Thoracic aorta (tissue), 2 donors: ENCODE data around the gene SALL3. TPM values are rescaled to one million over a fixed set of nuclear protein-coding genes. Genes with fewer than 3 reads are reported as not detected.

Experiments used
- ATAC-seq: fragments of 150-250 bp; one replicate; pipeline ENCODE4 v1.8.0; 2017; ENCODE audit warnings: low read depth; ENCODE audit not compliant: insufficient number of reproducible peaks, low FRiP score
- DNase-seq: peaks from one replicate; pipeline ENCODE4 v3.0.0-alpha.2; 2020; ENCODE audit warnings: low spot score
- H3K27ac ChIP-seq, 2 donors: fragments of 200-600 bp; sonication (generic); 1 replicate in 1 of 2; 2 replicates in 1 of 2; pipeline ENCODE4 v1.5.1; 2016; ENCODE audit warnings: mild to moderate bottlenecking in 2 of 2, moderate library complexity in 2 of 2
- H3K27me3 ChIP-seq: fragments of 200-600 bp; sonication (generic); replicated peaks from 2 replicates; pipeline ENCODE4 v1.6.0; 2016; ENCODE audit warnings: mild to moderate bottlenecking; ENCODE audit not compliant: insufficient read depth
- H3K36me3 ChIP-seq: fragments of 200-600 bp; sonication (generic); one replicate; pipeline ENCODE4 v1.5.1; 2016
- H3K4me1 ChIP-seq, 2 donors: fragments of 200-600 bp; sonication (generic); 1 replicate in 1 of 2; 2 replicates in 1 of 2; pipeline versions ENCODE4 v1.5.1 to v1.6.0; 2016; ENCODE audit warnings: low read depth in 2 of 2, mild to moderate bottlenecking in 1 of 2; ENCODE audit not compliant: control insufficient read depth in 1 of 2
- H3K4me3 ChIP-seq: fragments of 200-600 bp; sonication (generic); 2 replicates; pipeline ENCODE4 v1.5.1; 2016; ENCODE audit warnings: mild to moderate bottlenecking
- H3K9me3 ChIP-seq: fragments of 200-600 bp; sonication (generic); 2 replicates; pipeline ENCODE4 v1.5.1; 2016
- total RNA-seq, 2 donors: library from RNA; depleted of rRNA; stranded (reverse); fragments of >200 nt; gene quantifications; one replicate each; pipeline versions ENCODE4 v1.1.0 to v1.2.3, GENCODE V29; 2016
- TF ChIP-seq, protein P1 (sequence below): fragments of 200-600 bp; sonication (generic); IDR thresholded peaks from one replicate; pipeline ENCODE4 v1.5.1; 2019; ENCODE audit warnings: antibody characterized with exemption

SALL3 gene
- total RNA-seq, 2 donors from 2014 or later = not detected

DNA sequence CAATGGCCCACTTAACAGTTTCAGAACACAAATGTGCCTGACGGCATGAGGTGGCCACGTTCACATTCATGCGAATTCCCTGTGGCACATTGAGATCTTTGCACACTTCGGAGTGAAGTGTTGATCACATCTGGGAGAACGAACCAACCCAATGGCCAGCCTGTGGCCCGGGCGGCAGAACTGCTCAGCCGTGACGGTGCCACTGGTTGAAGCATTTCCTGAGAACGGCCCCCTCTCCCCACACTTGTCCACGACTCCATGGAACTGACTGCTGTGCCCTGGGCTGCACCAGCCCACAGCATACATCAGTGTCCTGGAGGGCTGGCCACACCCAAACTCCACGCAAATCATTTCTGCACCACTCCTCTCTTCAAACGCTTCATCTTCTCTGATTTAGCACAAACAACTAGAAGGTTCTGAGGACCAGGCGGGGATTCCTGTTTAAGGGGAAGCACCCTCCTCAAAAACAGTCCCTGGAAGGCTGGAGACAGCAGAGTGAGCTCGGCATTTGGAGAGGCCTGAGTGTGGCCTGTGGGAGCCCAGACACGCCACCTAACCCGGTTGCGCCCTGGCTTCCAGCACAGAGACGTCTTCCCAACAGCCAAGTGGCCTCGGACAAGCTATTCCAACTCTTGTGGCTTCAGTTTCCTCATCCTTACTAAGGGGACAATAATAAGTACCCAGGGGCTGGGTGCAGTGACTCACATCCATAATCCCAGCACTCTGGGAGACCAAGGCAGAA lies 9.9 kb upstream of the SALL3 start:
- TF ChIP-seq, protein P1, sequence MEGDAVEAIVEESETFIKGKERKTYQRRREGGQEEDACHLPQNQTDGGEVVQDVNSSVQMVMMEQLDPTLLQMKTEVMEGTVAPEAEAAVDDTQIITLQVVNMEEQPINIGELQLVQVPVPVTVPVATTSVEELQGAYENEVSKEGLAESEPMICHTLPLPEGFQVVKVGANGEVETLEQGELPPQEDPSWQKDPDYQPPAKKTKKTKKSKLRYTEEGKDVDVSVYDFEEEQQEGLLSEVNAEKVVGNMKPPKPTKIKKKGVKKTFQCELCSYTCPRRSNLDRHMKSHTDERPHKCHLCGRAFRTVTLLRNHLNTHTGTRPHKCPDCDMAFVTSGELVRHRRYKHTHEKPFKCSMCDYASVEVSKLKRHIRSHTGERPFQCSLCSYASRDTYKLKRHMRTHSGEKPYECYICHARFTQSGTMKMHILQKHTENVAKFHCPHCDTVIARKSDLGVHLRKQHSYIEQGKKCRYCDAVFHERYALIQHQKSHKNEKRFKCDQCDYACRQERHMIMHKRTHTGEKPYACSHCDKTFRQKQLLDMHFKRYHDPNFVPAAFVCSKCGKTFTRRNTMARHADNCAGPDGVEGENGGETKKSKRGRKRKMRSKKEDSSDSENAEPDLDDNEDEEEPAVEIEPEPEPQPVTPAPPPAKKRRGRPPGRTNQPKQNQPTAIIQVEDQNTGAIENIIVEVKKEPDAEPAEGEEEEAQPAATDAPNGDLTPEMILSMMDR = no peak
- peaks cover 0 to 10% of the 10 kb centered on the region in 2 donors for H3K4me1 ChIP-seq
- ATAC-seq (no peak), DNase-seq (no peak)
- H3K27ac ChIP-seq = no peak overlapping the region
- H3K27me3 ChIP-seq = no peaks in the 10 kb centered on the region
- no peaks in the 10 kb centered on the region for H3K36me3 ChIP-seq
- H3K9me3 ChIP-seq = no peaks in the 10 kb centered on the region
- H3K4me3 ChIP-seq = no peak overlapping the region

DNA sequence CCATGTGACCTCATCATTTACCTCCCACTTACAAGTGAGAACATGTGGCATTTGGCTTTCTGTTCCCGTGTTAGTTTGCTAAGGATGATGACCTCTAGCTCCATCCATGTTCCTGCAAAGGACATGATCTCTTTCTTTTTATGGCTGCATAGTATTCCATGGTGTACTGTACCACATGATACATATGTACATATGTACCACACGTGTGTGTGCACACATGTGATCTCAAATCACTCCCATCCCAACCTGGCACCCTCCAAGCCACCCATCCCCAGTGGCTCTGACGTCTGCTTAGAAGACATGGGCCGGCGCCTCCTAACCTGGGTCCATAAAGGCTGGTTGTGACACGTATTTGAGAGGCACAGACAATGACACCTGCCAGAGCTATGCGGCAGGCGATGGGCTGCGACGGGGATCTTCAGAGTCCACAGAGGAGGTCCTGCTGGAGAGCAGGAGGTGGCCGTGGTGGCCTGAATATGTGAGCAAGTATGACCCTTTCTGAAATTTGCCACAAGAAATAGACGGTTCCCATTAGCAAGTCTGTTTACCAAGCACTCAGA lies 8.8 kb upstream of the SALL3 start:
- DNase-seq = no peak
- Histone ChIP-seq H3K4me1 (peaks cover 0 to 10% of the 10 kb centered on the region in 2 donors), H3K36me3 (no peaks in the 10 kb centered on the region), H3K27me3 (no peaks in the 10 kb centered on the region), H3K4me3 (no peak overlapping the region), H3K27ac (no peak overlapping the region), H3K9me3 (no peaks in the 10 kb centered on the region)
- ATAC-seq = no peak
- TF ChIP-seq, protein P1 = no peak

DNA sequence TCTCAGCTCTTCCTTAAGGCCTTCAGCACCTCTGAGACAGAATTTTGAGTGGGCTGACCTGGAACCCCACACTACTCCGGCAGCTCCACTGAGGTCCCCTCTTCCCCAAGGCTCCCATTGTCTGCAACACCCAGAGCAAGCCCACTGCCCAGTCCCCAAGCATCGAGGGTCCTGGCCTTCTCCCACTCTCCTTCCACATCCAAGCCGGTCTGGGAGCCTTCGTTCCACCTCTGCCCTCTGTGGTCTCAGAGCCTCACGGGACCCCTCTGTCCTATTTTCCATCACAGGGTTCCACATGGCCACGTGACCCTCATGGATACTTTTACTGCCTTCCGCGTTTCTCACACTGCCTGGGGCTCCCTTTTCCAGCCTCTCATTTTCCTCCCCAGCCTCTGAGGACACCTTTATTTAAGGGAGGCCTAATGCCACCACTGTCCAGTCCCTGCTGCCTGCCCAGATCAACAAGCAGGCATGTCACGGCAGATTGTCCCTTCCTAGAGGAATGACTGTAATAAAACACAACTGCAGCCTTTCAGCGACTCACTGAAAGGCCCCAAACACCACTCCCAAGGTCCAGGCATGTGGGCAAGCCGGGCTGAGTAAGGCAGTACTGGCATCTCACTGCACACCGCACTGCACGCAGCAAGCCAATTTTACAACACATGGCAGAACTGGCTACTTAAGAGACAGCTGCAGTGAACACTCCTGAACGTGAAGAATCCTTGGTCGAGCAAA lies 7.9 kb upstream of the SALL3 start:
- TF ChIP-seq, protein P1 = no peak
- H3K9me3 ChIP-seq = no peaks in the 10 kb centered on the region
- peaks cover 0 to 10% of the 10 kb centered on the region in 2 donors for H3K4me1 ChIP-seq
- H3K27ac ChIP-seq = no peak overlapping the region
- ATAC-seq = no peak
- no peaks in the 10 kb centered on the region for H3K36me3 ChIP-seq
- no peak for DNase-seq
- no peak overlapping the region for H3K4me3 ChIP-seq
- H3K27me3 ChIP-seq = no peaks in the 10 kb centered on the region

DNA sequence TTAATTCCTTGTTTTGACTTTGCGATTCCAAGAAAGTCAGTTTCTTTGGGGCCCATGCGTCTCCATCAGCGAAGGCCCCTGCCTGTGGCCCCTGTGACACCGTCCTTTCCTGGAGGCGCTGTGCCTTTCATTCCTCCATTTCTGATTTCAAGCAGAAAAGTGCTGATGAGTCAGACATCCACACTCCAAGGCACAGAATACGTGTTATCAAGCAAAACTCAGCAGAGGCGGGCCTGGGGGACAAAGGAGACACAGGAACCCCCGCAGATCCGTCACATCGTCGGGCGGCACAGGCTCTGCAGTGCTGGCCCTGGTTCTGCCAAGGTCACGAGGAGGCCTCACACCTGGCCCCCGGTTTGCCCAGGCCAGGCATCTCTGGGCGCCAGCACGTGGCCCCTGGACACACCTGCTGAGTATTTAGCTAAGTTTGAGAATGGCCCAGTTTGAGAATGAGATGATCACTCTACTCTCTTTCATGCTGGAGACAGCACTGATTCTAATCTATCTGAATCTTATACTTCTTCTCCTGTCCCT lies 7.2 kb upstream of the SALL3 start:
- Histone ChIP-seq H3K27me3 (peaks cover 6% of the 10 kb centered on the region), H3K27ac (no peak overlapping the region), H3K4me3 (no peak overlapping the region), H3K36me3 (no peaks in the 10 kb centered on the region), H3K4me1 (peaks cover 0 to 10% of the 10 kb centered on the region in 2 donors), H3K9me3 (no peaks in the 10 kb centered on the region)
- TF ChIP-seq, protein P1 = no peak
- DNase-seq (no peak), ATAC-seq (no peak)

DNA sequence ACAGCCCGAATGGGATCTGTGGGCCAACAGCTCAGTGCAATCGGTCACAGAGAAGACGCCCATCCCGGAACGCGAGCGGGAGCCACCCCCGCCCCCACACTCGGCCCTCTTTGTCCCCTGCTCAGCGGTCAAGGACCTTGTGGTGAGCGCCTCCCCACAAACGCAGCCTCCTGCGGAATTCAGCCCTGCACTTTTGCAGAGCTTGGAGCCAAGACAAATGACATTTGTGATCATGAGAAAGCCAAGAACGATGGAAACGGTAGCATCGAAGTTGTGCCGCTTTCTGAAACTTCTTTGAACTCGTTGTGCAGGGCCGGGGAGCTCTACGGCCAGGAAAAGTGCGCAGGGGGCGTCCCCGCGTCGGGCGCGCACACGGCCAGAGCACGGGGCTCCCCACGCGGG lies 6.7 kb upstream of the SALL3 start:
- ATAC-seq (no peak), DNase-seq (no peak)
- peaks cover 0 to 10% of the 10 kb centered on the region in 2 donors for H3K4me1 ChIP-seq
- no peak overlapping the region for H3K27ac ChIP-seq
- H3K4me3 ChIP-seq = no peak overlapping the region
- peaks cover 8% of the 10 kb centered on the region for H3K27me3 ChIP-seq
- no peaks in the 10 kb centered on the region for H3K9me3 ChIP-seq
- H3K36me3 ChIP-seq = no peaks in the 10 kb centered on the region
- TF ChIP-seq, protein P1 = no peak
